DND-41 (cell line): ENCODE results near the gene PDSS1.

Experiments
- EZH2 ChIP-seq: IDR thresholded peaks from 3 replicates; pipeline ENCODE4 v1.6.1; 2012; ENCODE audit warnings: borderline replicate concordance, low read depth, mild to moderate bottlenecking, moderate library complexity, low read length, inconsistent platforms; ENCODE audit not compliant: severe bottlenecking
- TF ChIP-seq, protein P1 (sequence below): IDR thresholded peaks from 2 replicates; pipeline ENCODE4 v1.5.1; 2012; ENCODE audit warnings: borderline replicate concordance, low read length, moderate library complexity, mild to moderate bottlenecking; ENCODE audit not compliant: poor library complexity, severe bottlenecking; ENCODE audit errors: extremely low read depth

DNA sequence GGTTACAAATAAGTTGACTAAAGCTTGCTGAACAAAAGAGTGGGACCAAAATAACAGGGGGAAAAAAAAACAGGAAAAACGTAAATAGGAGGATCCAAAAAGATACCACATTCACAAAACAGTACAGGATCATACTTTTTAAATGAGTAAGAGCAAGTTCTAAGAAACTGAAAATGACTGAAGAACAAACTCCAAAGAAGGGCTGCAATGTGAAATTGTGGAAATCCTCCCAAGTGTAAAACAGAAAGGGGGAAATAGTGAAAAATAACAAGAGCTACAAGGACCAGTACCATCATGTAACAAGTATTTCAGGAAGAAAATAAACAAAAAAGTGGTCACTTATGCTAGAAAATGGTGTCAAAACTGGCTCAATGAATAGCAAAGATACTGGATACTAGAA is 46.3 kb downstream of the PDSS1 start:
- TF ChIP-seq, protein P1, sequence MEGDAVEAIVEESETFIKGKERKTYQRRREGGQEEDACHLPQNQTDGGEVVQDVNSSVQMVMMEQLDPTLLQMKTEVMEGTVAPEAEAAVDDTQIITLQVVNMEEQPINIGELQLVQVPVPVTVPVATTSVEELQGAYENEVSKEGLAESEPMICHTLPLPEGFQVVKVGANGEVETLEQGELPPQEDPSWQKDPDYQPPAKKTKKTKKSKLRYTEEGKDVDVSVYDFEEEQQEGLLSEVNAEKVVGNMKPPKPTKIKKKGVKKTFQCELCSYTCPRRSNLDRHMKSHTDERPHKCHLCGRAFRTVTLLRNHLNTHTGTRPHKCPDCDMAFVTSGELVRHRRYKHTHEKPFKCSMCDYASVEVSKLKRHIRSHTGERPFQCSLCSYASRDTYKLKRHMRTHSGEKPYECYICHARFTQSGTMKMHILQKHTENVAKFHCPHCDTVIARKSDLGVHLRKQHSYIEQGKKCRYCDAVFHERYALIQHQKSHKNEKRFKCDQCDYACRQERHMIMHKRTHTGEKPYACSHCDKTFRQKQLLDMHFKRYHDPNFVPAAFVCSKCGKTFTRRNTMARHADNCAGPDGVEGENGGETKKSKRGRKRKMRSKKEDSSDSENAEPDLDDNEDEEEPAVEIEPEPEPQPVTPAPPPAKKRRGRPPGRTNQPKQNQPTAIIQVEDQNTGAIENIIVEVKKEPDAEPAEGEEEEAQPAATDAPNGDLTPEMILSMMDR, result no peak
- TF ChIP-seq EZH2, result no peak
